ENCODE measurements around the gene VPS72. TPM values are rescaled to one million over a fixed set of nuclear protein-coding genes. Genes with fewer than 3 reads are reported as not detected.

The VPS72 gene
- total and polyA plus RNA-seq, 9 of the 15 experiments (the other 6 are each of a cell fraction or from before 2014, with no cell fraction given): 7.2 to 131 (median 75.7) TPM

- TF ChIP-seq RREB1 (CRISPR knock-in tag; IDR thresholded peaks at IDR 0.05) (no peak), ZBED1 (IDR thresholded peaks at IDR 0.05) (no peak), ZNF354B (CRISPR knock-in tag; IDR thresholded peaks at IDR 0.05) (no peak), TEAD4 (IDR thresholded peaks at IDR 0.05; ENCODE audit: low read length) (no peak), TEAD4 (CRISPR knock-in tag; IDR thresholded peaks at IDR 0.05; ENCODE audit: borderline replicate concordance) (no peak), TRIM24 (IDR thresholded peaks at IDR 0.05) (no peak), ZNF507 (tag; conservative IDR thresholded peaks at IDR 0.05) (no peak), MAZ (CRISPR knock-in tag; conservative IDR thresholded peaks at IDR 0.05 in 1 of 2, IDR thresholded peaks at IDR 0.05 in 1 of 2) (no peak), RUNX1 (IDR thresholded peaks at IDR 0.05; ENCODE audit: low read depth) (no peak), ZNF24 (IDR thresholded peaks at IDR 0.05) (no peak), NR2F6 (CRISPR knock-in tag; IDR thresholded peaks at IDR 0.05) (no peak), TEAD1 (CRISPR knock-in tag; IDR thresholded peaks at IDR 0.05) (no peak), DIDO1 (tag; IDR thresholded peaks at IDR 0.05; ENCODE audit: low read depth) (no peak), HNRNPH1 (optimal IDR thresholded peaks at IDR 0.05; ENCODE audit: low read depth, low read length) (no peak), ZNF12 (CRISPR knock-in tag; IDR thresholded peaks at IDR 0.05) (0 out of 2 replicates have a peak, but pooled peaks have one; percentile 40), MBD2 (IDR thresholded peaks at IDR 0.05; ENCODE audit: borderline replicate concordance, low read depth) (no peak), ATF3 (IDR thresholded peaks at IDR 0.05) (no peak), ATF3 (CRISPR knock-in tag; conservative IDR thresholded peaks at IDR 0.05) (no peak), SFPQ (IDR thresholded peaks at IDR 0.05; ENCODE audit: low read depth, low read length) (no peak)
Observed at GRCh38 chr1:151198254-151199127, 8.5 kb upstream of the VPS72 start, which contains the start of gene PIP5K1A (continued).

All from K562 (cell line).